ENCODE results near the gene CHD3. TPM values are rescaled to one million over a fixed set of nuclear protein-coding genes. Genes with fewer than 3 reads are reported as not detected.
"Not testable (repeated sequence)": the region's sequence is repeated elsewhere in the genome, so short reads cannot be mapped to it uniquely, and the experiment has no call there.

Gene CHD3
- total RNA-seq, 1 donor from 2014 or later, result 128 TPM

DNA sequence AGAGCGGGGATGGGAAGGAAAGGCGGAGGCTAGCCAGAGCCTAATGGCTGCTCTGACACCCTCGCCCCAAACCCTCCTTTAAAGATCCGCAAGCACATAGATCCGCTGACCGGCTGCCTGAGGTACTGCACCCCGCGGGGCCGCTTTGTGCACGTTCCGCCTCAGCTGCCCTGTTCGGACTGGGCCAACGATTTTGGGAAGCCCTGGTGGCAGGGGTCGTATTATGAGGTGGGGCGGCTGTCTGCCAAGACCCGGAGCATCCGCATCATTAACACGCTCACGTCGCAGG lies 30.1 kb upstream of the CHD3 start:
- Histone ChIP-seq H3K4me3 (peak overlapping the region; percentile 53 to 72), H3K9me3 (no peaks in the 10 kb centered on the region), H3K4me1 (peaks cover 40% of the 10 kb centered on the region), H3K36me3 (no peaks in the 10 kb centered on the region), H3K27me3 (no peaks in the 10 kb centered on the region), H3K27ac (peak overlapping the region; percentile 85)
- TF ChIP-seq, protein P1, sequence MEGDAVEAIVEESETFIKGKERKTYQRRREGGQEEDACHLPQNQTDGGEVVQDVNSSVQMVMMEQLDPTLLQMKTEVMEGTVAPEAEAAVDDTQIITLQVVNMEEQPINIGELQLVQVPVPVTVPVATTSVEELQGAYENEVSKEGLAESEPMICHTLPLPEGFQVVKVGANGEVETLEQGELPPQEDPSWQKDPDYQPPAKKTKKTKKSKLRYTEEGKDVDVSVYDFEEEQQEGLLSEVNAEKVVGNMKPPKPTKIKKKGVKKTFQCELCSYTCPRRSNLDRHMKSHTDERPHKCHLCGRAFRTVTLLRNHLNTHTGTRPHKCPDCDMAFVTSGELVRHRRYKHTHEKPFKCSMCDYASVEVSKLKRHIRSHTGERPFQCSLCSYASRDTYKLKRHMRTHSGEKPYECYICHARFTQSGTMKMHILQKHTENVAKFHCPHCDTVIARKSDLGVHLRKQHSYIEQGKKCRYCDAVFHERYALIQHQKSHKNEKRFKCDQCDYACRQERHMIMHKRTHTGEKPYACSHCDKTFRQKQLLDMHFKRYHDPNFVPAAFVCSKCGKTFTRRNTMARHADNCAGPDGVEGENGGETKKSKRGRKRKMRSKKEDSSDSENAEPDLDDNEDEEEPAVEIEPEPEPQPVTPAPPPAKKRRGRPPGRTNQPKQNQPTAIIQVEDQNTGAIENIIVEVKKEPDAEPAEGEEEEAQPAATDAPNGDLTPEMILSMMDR (IDR thresholded peaks at IDR 0.05), result peak in 1 of 3 experiments; percentile 14
- TF ChIP-seq POLR2AphosphoS5 (IDR thresholded peaks at IDR 0.05; ENCODE audit: insufficient read depth in 1 of 2, low read depth in 1 of 2), result no peak
- intact Hi-C loops (cut with DNase I), result loop anchor here (5.0 kb wide), 1 partner anchor 36 kb away; no protein-coding TSS in a partner anchor
- DNase-seq (ENCODE audit: extremely low spot score in 2 of 2), result peak in 1 of 2 donors; percentile 93

DNA sequence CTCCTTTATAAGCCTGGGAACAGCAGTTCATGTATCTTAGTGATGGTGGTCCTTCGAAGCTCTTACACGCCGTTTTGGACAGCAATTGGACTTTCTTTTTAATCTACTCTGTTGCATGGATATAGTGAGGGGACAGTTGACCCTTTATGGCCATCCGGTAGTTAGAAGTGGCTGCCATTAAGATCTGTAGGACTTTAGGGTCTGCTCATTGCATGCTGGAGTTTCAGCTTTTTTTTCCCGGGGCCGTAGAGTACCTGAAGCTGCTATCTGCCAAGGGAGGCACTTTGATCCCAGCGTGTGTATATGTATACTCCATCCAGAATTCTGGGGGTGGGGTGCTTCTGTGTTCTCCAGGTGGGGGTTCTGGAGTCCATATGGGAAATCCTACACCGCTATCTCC lies 29.6 kb upstream of the CHD3 start:
- peak overlapping the region in 1 of 2 donors; percentile 53 for H3K4me3 ChIP-seq
- TF ChIP-seq POLR2AphosphoS5 (IDR thresholded peaks at IDR 0.05; ENCODE audit: insufficient read depth in 1 of 2, low read depth in 1 of 2), result no peak
- TF ChIP-seq POLR2A (IDR thresholded peaks at IDR 0.05), result no peak
- TF ChIP-seq, protein P1 (IDR thresholded peaks at IDR 0.05), result no peak
- no peaks in the 10 kb centered on the region for H3K36me3 ChIP-seq
- H3K4me1 ChIP-seq, result peaks cover 40% of the 10 kb centered on the region
- intact Hi-C loops (cut with DNase I), result loop anchor here (5.0 kb wide), 1 partner anchor 37 kb away; no protein-coding TSS in a partner anchor
- H3K9me3 ChIP-seq, result no peaks in the 10 kb centered on the region
- H3K27me3 ChIP-seq, result no peaks in the 10 kb centered on the region
- peak; percentile 43 to 67 for DNase-seq (ENCODE audit: extremely low spot score in 2 of 2)
- no peak overlapping the region for H3K27ac ChIP-seq

DNA sequence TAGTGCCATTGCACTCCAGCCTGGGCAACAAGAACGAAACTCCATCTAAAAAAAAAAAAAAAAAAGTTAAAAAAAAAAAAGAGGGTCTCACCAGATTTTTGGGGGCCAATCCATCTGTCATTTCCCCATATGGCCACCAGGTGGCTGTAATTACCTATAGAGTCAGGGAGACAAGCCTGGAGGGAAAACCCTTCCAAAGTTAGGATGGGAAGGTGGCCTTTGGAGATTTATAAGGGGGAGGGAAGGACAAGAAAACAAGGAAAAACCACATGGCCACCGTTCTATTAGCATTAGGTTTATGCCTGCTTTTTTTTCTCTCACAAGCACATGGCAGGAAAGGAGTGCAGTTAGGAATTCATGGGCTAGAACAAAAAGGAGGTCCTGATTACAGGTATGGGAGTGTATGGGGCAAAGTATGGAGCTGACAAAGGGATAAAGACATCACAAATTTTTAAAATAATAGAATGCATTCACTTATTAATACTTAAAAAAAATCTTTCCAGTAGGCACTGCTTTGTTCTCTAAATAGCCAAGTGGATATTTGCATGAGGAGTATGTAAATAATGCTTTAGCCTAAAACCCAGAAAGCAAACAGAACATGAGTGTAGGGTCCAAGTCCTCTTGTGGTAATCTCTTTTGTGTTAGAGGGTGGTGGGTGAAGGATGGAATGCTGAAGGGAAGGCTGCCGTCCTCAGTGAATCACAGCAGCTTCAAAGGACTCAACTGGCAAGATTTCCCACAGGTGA lies 25.7 kb upstream of the CHD3 start:
- Histone ChIP-seq H3K4me3 (no peak overlapping the region), H3K36me3 (no peaks in the 10 kb centered on the region), H3K9me3 (no peaks in the 10 kb centered on the region), H3K27me3 (no peaks in the 10 kb centered on the region), H3K4me1 (peaks cover 25% of the 10 kb centered on the region), H3K27ac (no peak overlapping the region)
- DNase-seq (ENCODE audit: extremely low spot score in 2 of 2), result peak; percentile 14 to 82
- intact Hi-C loops (cut with DNase I), result loop anchor here (5.0 kb wide), 1 partner anchor 124 kb away; no protein-coding TSS in a partner anchor
- TF ChIP-seq POLR2A (IDR thresholded peaks at IDR 0.05) (no peak), POLR2AphosphoS5 (IDR thresholded peaks at IDR 0.05; ENCODE audit: insufficient read depth in 1 of 2, low read depth in 1 of 2) (no peak)
- TF ChIP-seq, protein P1 (IDR thresholded peaks at IDR 0.05), result peak in 2 of 3 experiments; percentile 74 to 87

DNA sequence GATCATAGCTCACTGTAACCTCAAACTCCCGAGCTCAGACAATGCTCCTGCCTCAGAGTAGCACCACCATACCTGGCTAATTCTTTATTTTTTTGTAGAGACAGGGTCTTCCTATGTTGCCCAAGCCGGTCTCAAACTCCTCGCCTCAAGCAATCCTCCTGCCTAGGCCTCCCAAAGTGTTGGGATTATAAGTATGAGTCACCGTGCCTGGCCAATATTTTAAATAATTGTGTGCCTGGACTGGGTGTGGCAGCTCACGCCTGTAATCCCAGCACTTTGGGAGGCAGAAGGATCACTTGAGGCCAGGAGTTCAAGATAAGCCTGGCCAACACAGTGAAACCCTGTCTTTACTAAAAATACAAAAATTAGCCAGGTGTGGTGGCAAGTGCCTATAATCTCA lies 24.2 kb upstream of the CHD3 start:
- not testable (repeated sequence) for H3K27ac ChIP-seq, H3K36me3 ChIP-seq, H3K27me3 ChIP-seq, H3K4me3 ChIP-seq, H3K9me3 ChIP-seq
- intact Hi-C loops (cut with DNase I), result loop anchor here (5.0 kb wide), 1 partner anchor 123 kb away; no protein-coding TSS in a partner anchor
- peaks cover 18% of the 10 kb centered on the region for H3K4me1 ChIP-seq
- peak in 1 of 2 donors; percentile 12 for DNase-seq (ENCODE audit: extremely low spot score in 2 of 2)

DNA sequence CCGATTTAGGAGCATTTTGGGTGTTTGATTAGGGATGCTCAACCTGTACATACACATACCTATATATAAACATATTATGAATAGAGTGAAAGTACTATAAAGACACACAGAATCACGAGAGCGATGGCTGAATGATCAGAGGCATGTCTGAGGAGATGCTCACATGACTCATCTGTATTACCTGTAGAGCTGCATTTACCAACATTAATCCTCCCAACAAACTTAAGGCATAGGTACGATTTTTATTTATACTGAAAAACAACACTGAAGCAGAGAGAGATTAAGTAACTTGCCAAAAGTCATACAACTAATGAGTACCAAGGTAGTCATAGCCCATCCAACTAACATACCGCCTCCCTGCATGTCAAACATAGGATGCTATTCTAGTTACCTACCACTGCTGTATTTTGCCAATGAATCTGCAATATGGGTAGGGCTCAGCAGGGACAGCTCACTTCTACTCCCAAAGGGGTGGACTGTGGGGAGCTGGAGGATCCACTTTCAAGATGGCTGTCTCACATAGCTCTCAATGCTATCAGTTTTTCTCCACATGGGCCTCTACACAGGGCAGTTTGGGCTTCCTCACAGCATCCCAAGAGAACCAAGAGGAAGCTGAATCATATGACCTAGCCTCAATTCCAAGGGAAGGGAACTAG lies 23.5 kb upstream of the CHD3 start:
- Histone ChIP-seq H3K9me3 (no peaks in the 10 kb centered on the region), H3K27ac (no peak overlapping the region), H3K4me1 (peaks cover 17% of the 10 kb centered on the region), H3K27me3 (no peaks in the 10 kb centered on the region), H3K4me3 (no peak overlapping the region), H3K36me3 (no peaks in the 10 kb centered on the region)
- DNase-seq (ENCODE audit: extremely low spot score in 2 of 2), result peak; percentile 64 to 80
- no peak for TF ChIP-seq POLR2A (IDR thresholded peaks at IDR 0.05)
- TF ChIP-seq, protein P1 (IDR thresholded peaks at IDR 0.05), result no peak
- no peak for TF ChIP-seq POLR2AphosphoS5 (IDR thresholded peaks at IDR 0.05; ENCODE audit: insufficient read depth in 1 of 2, low read depth in 1 of 2)
- intact Hi-C loops (cut with DNase I), result loop anchor here (5.0 kb wide), 1 partner anchor 122 kb away; no protein-coding TSS in a partner anchor

All from vagina (tissue), 2 donors.